ENCODE data around the gene CAVIN1.
"Not testable (repeated sequence)": the region's sequence is repeated elsewhere in the genome, so short reads cannot be mapped to it uniquely, and the experiment has no call there.

The CAVIN1 gene

GRCh38 chr17:42422958-42423712, at the start of gene CAVIN1:
Gene CAVIN1 (minus strand): TSS chr17:42423256. CDS start chr17:42423097, 159 bp downstream.
- peak; percentile 99 for DNase-seq

GRCh38 chr17:42467889-42468288, 44.8 kb upstream of the CAVIN1 start:
- DNase-seq: no peak

GRCh38 chr17:42463976-42464400, 40.9 kb upstream of the CAVIN1 start:
- no peak for DNase-seq

GRCh38 chr17:42460371-42460770, 37.3 kb upstream of the CAVIN1 start:
- DNase-seq: no peak

- DNase-seq: no peak
Observed at GRCh38 chr17:42459801-42460281, 36.8 kb upstream of the CAVIN1 start.

- DNase-seq: peak; percentile 61
Observed at GRCh38 chr17:42459256-42459800, 36.3 kb upstream of the CAVIN1 start.

- DNase-seq: peak; percentile 97
Observed at GRCh38 chr17:42458497-42459255, 35.6 kb upstream of the CAVIN1 start, which contains the start of gene ATP6V0A1. Gene ATP6V0A1 (plus strand): TSS chr17:42458878. CDS start chr17:42460895, 2,017 bp downstream.

GRCh38 chr17:42457107-42457792, 34.2 kb upstream of the CAVIN1 start:
- no peak for DNase-seq

- DNase-seq: no peak
Observed at GRCh38 chr17:42456223-42457106, 33.4 kb upstream of the CAVIN1 start.

- DNase-seq: not testable (repeated sequence)
Observed at GRCh38 chr17:42454987-42455386, 31.9 kb upstream of the CAVIN1 start.

- DNase-seq: no peak
Observed at GRCh38 chr17:42453439-42453838, 30.4 kb upstream of the CAVIN1 start.

GRCh38 chr17:42451270-42451669, 28.2 kb upstream of the CAVIN1 start:
- DNase-seq: not testable (repeated sequence)

GRCh38 chr17:42449838-42450237, 26.8 kb upstream of the CAVIN1 start:
- not testable (repeated sequence) for DNase-seq

- not testable (repeated sequence) for DNase-seq
Observed at GRCh38 chr17:42449176-42449575, 26.1 kb upstream of the CAVIN1 start.

GRCh38 chr17:42442196-42442565, 19.1 kb upstream of the CAVIN1 start:
- no peak for DNase-seq

- DNase-seq: no peak
Observed at GRCh38 chr17:42441371-42442195, 18.5 kb upstream of the CAVIN1 start.

- DNase-seq: no peak
Observed at GRCh38 chr17:42438600-42439567, 15.8 kb upstream of the CAVIN1 start.

GRCh38 chr17:42436391-42436790, 13.3 kb upstream of the CAVIN1 start:
- DNase-seq: peak; percentile 84

- no peak for DNase-seq
Observed at GRCh38 chr17:42431758-42432161, 8.7 kb upstream of the CAVIN1 start.

Measured in femur (tissue), 1 donor.